ENCODE data around the gene ARL16. TPM values are rescaled to one million over a fixed set of nuclear protein-coding genes. Genes with fewer than 3 reads are reported as not detected.
"Not testable (repeated sequence)": the region's sequence is repeated elsewhere in the genome, so short reads cannot be mapped to it uniquely, and the experiment has no call there.

ARL16 gene
- total RNA-seq, 1 donor from 2014 or later = 35.5 TPM

DNA sequence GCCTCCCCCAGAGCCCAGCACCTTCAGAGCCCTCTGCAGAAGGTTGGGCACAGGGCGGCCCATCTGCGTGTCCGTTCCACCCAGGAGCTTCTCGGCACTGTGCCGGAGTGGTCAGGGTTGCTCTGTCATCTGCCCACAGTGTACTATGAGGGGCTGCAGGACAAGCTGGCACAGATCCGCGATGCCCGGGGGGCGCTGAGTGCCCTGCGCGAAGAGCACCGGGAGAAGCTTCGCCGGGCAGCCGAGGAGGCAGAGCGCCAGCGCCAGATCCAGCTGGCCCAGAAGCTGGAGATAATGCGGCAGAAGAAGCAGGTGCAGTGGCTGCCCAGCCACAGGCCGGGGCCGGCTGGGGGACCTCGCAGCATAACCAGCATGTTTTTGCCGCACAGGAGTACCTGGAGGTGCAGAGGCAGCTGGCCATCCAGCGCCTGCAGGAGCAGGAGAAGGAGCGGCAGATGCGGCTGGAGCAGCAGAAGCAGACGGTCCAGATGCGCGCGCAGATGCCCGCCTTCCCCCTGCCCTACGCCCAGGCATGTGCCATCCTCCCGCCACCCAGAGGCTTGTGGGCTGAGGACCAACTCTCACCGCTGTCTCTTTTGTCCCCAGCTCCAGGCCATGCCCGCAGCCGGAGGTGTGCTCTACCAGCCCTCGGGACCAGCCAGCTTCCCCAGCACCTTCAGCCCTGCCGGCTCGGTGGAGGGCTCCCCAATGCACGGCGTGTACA is 12.8 kb upstream of the ARL16 start:
- DNase-seq (ENCODE audit: low spot score) = no peak

DNA sequence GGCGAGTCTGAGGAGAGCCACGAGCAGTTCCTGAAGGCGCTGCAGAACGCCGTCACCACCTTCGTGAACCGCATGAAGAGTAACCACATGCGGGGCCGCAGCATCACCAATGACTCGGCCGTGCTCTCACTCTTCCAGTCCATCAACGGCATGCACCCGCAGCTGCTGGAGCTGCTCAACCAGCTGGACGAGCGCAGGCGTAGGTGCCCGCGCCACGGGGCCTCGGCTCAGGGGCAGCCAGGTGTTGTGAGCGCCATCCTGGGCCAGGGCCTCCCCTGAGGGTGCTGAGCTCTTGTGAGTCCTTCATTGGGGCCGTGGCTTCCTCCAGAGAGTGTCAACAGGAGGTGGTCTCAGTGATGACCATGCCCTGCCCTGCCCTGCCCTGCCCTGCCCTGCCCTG is 12.2 kb upstream of the ARL16 start:
- DNase-seq (ENCODE audit: low spot score) = no peak

DNA sequence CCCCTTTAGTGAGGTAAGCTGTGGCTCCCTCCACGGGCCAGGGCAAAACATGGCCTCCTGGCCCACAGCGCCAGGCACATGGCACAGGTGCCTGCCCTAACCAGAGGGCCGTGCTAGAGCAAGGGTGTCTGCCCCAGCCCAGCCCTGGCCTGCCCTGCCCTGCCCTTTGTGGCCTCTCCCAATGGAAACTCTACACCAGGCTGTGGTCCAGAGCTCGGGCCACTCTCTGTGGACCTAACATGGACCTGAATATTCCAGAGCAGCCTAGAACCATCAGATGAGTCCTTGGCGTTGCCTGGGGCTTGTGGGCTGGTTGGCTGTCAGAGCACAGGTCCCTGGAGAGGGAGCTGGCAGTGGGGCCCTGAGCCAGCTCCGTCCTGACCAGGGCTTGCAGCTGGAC is 11.6 kb upstream of the ARL16 start:
- DNase-seq (ENCODE audit: low spot score) = no peak

DNA sequence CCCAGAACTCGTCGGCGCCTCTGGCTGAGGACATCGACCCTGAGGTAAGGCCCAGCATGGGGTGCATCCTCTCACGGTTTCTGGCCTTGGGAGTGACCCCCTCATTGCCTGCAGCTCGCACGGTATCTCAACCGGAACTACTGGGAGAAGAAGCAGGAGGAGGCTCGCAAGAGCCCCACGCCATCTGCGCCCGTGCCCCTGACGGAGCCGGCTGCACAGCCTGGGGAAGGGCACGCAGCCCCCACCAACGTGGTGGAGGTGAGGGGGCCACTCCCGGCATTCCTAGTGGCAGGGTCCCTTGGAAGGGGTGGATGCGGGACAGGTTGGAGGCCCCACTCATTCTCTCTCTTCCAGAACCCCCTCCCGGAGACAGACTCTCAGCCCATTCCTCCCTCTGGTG is 11.2 kb upstream of the ARL16 start:
- DNase-seq (ENCODE audit: low spot score) = no peak

DNA sequence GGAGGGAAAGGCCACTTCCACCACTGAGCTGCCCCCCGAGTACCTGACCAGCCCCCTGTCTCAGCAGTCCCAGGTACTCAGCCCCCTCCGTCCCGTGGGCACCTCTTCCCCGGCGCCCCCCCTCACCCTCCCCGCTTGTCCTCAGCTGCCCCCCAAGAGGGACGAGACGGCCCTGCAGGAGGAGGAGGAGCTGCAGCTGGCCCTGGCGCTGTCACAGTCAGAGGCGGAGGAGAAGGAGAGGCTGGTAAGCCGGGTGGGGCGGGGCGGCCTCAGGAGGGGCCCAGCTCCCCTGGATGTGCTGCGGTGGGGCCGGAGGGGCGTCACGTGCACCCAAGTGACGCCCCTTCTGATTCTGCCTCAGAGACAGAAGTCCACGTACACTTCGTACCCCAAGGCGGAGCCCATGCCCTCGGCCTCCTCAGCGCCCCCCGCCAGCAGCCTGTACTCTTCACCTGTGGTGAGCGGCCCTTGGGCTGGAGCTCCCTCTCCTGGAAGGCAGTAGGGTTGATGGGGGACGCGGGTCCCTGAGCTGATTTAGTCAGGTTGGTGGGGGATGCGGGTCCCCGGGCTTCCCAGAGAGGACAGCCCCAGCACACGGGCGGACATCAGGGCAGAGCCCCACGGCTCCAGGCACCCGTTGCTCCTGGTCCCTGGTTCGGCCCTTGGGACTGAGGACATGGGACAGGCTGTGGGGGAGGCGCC is 10.1 kb upstream of the ARL16 start:
- no peak for DNase-seq (ENCODE audit: low spot score)

DNA sequence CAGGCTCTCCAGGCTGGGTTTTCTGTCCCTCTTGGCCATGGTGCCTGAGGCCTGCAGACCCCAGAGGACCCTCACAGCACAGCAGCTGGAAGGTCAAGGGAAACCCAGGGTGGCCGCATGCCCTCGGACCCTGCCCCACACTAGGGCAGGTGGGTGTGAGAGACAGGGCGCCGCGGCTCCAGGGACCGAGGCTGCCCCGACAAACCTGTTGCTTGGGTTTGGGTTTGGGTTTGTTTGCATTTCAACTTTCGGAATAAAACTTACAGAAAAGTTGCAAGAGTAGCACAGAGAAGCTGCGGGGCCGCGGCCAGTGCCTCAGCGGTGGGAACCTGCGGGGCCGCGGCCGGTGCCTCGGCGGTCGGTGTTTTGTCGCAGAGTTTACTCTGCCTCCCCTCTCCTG is 8.0 kb upstream of the ARL16 start:
- DNase-seq (ENCODE audit: low spot score) = no peak

DNA sequence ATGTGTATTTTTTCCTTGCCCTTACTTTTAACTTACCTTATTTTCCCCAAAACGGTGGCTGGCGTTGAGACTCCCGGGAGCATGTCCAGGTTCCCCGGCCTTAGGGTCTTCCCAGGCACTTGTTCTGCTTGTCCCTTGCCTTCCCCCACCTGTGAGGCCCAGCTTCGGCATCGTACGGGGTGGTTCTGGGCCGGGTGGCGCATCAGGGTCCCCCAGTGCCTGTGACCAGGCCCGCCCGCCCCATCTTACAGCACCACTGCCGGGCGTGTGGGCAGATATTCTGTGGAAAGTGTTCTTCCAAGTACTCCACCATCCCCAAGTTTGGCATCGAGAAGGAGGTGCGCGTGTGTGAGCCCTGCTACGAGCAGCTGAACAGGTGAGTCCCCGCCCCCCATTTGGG is 7.6 kb upstream of the ARL16 start:
- DNase-seq (ENCODE audit: low spot score) = no peak

DNA sequence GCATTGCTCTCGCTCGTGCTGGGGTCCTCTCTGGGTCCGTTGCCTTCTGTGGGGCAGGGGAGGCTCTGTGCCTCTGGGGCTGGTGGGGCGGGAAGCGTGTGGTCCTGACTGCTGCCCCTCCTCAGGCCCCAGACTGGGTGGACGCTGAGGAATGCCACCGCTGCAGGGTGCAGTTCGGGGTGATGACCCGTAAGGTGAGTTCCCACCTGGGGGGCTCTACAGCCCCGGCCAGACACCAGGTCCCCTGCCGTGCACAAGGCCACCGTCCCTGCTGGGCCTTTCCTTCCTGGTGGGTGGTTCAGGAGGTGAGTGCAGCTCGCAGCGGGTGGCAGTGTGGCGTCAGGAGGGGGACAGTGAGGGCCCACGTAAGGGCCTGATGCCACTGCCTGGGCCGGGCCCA is 7.0 kb upstream of the ARL16 start:
- no peak for DNase-seq (ENCODE audit: low spot score)

DNA sequence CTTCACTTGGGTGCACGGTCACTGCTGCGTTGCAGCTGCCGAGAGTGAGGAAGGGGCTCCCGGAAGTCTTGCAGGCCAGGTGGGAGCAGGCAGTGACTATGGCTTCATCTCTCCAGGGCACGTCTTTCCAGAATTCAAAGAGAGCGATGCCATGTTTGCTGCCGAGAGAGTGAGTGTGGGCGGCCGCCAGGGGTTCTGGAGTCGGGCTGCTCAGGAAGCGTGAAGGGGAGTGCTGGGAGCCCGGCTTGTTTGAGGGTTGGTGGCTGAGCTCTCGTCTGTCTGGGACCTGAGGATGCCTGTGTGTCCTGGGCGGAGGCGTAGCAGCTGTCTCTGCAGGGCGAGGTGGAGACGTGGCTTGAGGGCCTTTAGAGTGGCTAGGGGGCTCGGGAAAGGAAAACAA is 6.5 kb upstream of the ARL16 start:
- DNase-seq (ENCODE audit: low spot score) = no peak

DNA sequence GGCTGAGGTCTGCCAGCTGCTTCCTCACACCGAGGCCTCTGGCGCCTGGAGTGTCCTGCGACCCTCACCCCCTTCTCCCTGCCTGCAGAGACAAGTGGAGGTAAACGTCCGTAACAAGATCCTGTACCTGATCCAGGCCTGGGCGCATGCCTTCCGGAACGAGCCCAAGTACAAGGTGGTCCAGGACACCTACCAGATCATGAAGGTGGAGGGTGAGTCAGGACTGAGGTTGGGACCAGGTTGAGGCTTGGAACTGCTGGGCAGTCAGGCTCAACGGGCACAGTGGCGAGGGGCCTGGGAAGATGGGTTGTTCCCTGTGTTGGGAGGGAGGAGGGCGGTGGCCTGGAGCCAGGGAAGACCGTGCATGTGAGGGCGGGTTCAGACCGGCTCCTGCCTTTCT is 5.0 kb upstream of the ARL16 start:
- DNase-seq (ENCODE audit: low spot score) = no peak

DNA sequence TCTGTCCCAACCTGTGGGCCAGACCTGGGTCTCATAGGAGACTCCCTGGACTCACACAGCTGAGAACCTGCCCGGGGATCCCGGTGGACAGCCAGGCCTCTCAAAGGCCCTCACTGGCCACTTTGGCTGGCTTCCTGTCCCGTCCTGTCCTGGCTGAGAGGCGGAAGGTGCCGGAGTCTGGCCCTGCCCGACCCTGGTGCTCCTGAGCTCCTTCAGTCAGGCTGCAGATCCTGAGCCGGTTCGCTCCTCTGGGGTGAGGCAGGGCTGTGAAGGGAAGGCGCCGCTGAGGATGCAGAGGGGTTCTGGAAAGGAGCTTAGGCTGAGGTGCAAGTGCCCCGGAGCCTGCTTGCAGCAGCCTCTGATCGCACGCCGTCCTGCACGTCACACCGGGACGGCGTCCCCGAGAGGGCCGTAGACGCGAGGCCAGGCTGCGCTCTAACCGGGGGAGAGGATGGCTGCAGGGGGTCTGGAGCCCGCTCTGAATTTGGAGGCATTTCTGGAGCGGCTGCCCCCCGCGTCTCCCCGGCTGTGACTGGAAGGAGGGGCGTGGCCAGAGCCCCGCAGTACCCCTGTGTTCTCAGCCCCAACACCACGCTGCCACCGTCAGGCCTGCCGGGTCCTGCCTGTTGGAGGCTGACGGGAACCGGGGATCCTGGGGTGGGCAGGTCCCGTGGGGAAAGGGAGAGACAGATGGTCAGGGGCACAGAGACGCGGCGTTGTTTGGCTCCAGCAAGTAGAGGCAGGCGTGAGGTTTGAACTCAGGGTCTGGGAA is 4.4 kb upstream of the ARL16 start:
- DNase-seq (ENCODE audit: low spot score) = no peak

DNA sequence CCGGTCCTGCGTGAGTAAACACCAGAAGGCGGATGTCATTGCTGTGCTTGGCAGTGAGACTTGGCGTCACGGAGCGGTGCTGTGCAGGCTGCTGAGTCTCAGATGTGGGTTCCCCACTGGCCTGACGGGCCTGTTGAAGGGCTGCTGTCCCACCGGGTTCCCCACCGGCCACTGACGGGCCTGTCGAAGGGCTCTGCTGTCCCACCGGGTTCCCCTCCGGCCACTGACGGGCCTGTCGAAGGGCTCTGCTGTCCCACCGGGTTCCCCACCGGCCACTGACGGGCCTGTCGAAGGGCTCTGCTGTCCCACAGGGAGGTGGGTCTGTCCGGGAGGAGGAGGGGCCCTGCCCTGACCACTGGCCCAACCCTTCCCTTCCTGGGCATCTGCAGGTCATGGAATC is 3.0 kb upstream of the ARL16 start:
- no peak for DNase-seq (ENCODE audit: low spot score)

DNA sequence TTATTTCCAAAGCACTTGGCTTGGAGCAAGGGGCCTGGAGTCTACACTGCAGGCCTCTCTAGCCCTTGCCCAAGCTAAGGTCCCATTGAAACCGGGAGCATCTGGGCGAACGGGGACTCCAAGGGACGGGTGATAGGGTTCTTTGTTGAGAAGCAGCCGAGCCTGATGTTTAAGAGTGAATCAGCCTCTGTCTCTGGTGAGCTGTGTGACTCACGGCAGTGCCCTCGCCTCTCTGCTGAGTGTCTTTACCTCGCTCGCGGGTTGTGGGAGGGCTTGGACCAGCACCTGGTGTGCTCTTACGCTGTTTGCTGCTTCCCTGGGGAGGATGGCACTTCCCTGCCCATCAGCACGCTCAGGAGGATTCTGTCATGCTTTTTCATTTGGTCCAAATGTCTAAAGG is 1.5 kb upstream of the ARL16 start:
- DNase-seq (ENCODE audit: low spot score) = no peak

DNA sequence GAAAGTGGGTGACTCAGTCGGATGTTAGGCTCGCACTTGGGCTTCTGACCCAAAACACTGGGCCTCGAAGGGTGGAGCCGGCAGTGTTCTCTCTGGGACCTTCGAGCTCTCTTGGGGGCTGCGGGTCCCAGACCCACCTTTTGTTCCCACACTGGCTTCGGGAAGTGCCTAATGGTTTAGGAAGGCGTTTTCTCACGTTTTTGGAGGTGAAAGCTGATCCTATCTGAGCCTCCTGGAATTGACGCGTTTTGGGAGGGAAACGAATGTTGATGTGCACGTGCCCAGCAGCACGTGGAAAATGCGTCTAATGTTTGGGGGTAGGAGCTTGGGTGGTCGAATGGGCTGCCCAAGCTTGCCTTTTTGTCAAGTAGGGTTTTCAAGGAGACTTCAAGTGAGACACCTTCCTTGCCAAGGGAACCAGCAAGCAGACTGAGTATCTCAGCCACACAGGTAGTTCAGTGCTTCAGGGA is 880 bp upstream of the ARL16 start:
- DNase-seq (ENCODE audit: low spot score) = no peak

DNA sequence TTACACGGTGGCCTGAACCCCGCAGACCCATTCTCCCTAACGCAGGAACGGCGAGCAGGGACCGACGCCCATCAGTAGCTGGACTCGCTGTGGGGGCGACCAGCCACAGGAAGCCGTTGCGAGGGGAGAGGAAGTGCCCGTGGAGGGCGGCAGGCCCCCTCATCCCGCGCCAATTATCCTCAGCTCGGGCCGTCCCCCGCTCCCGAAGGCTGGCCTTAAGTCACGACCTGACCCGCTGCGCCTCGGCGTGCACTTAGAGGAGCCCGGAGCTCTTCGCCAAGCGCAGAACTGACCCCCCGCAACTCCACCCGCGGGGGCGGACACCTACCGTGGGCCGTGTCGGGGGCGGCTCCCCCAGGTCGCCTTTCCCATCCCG is 401 bp downstream of the ARL16 start:
- no peak for DNase-seq (ENCODE audit: low spot score)

DNA sequence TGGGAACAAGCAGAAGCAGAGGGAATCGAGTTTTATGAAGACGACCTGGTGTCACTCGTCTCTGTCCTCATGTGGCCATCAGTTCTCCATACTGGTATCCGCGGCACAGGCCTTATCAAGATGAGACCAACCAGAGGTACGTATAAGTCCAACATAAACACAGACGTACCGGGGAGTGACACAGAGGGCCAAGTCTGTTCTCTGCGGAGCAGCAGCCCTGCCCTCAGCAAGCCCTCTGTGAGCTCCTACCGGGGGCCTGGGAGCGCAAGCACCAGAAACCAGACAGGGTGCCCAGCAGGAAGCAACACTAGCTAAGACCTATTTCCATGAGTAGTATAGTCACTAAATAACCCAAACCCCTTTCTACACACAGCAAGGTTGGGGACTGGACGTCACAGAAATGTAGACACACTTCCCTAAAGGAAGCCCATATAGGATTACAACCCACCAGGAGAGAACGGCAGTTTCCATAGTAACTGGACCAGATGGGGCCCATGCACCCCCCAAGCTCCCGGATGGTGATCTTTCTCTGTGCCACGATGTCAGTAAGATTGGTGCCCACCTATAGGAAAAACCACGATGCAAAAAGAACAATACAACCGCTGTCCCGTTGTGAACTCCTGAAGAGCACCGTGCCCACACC is 911 bp downstream of the ARL16 start:
- no peak for DNase-seq (ENCODE audit: low spot score)

DNA sequence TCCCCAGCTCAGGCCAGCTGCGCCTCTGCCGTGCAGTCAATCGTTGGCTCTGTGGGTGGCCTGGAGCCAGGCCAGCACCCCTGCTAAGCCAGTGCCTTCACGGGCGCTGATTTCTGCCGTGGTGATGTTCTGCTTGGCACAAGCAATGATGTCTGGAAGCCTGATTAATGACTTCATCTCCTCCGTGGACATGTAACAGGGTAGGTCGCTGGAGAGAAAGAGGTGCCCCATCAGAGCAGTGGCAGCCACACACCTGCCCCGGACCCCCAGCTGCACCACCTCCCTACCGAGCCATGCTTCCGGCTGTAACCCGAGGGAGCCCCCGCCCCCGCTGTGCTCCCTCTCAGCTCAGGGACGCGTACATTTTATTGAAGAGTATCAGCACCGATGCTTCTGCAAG is 1.9 kb downstream of the ARL16 start:
- DNase-seq (ENCODE audit: low spot score) = no peak

DNA sequence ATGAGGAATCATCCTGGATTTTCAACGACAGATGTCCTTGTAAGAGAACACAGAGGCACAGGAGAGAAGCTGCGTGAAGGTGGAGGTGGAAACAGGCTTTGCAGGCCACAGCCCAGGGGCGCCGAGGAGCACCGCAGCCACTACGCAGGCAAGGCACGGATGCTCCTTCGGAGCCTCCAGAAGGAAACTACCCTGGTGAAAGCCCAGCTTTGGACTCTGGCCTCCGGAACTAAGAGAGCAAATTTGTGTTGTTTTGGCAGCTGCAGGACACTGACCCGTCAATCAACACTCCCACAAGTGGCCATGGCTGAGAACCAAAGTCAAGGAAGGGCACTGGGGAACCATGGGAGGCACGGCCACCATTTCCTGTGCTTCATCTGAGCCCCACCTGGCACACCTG is 3.4 kb downstream of the ARL16 start:
- no peak for DNase-seq (ENCODE audit: low spot score)

DNA sequence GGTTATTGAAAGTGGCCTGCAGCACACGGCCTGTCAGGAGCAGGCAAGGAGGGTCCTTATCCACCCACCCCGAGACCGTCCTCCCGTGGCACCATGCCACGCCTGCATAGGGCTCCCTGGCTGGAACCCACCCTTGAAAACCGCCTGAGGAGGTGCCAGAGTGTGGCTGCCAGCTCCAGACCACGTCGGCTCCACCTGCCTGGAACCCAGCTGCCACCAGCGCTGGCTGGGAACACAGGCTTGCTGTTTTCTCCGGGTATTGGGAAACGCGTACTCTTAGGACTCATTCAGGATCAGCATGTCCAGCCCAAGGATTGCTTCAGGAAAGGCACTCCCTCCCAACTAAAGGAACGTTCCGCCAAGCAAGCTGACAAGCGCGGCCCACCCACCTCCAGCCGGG is 6.7 kb downstream of the ARL16 start:
- no peak for DNase-seq (ENCODE audit: low spot score)

DNA sequence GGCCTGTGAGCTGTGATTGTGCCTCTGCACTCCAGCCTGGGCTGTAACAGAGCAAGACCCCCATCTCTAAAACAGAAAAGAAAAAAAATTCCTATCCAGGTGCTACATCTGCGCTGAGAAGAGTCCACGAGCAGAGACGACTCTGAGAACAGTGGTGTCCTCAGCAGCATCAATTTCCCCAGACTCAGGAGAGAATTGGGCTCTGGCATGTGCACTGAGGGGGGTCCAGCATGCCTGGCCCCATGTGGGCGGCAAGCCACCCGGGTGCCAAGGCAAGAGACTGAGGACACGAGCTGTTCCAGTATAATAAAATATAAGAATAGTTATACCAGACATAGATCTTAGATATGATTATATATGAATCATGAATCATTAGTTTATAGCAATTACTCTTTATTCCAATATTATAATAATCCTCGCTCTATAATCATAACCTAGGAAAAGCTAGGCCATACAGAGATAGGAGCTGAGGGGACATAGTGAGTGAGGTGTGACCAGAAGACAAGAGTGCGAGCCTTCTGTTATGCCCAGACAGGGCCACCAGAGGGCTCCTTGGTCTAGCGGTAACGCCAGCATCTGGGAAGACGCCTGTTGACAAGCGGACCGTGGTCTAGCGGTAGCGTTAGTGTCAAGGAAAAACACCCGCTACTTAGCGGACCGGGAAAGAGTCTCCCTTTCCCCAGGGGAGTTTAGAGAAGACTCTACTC is 7.9 kb downstream of the ARL16 start:
- not testable (repeated sequence) for DNase-seq (ENCODE audit: low spot score)

DNA sequence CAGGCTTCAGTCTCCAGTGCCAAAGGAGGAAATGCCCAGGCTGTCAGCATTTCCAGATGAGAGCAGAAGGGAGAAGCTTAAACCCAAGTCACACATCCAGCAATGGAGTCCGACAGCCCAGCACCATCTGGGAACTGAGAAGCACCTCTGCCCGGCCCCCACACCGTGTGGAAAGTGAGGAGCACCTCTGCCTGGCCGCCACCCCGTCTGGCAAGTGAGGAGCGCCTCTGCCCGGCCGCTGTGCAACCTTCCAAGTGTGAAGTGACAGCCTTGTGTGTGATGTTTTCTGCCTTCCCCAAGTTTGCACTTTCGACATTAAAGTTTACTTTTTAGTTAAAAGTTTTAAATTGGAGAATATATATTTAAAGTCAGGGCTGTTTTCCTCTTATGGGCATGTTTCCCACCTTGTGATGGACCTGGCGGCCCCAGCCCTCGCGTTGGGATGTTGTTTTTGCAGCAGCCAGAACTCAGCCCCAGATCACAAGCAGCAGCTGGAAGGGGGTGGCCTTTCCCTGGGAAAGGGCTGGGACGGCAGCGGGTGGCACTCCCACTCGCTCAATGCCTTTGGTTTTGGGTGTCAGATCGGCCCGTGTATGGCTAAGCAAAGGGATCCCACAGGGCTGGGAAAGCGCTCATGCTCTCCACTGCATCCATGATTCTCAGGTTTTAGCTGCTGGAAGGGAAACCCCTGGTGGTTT is 9.9 kb downstream of the ARL16 start:
- no peak for DNase-seq (ENCODE audit: low spot score)
